HG03175 (cell line): ENCODE measurements around the gene ERICH6B.

ENCODE experiments used
- ATAC-seq: cut with Tn5 transposase; IDR thresholded peaks from one replicate; pipeline ENCODE4 v1.9.1; 2021; ENCODE audit warnings: mild to moderate bottlenecking, moderate library complexity; ENCODE audit not compliant: unreplicated experiment

The ERICH6B gene

DNA sequence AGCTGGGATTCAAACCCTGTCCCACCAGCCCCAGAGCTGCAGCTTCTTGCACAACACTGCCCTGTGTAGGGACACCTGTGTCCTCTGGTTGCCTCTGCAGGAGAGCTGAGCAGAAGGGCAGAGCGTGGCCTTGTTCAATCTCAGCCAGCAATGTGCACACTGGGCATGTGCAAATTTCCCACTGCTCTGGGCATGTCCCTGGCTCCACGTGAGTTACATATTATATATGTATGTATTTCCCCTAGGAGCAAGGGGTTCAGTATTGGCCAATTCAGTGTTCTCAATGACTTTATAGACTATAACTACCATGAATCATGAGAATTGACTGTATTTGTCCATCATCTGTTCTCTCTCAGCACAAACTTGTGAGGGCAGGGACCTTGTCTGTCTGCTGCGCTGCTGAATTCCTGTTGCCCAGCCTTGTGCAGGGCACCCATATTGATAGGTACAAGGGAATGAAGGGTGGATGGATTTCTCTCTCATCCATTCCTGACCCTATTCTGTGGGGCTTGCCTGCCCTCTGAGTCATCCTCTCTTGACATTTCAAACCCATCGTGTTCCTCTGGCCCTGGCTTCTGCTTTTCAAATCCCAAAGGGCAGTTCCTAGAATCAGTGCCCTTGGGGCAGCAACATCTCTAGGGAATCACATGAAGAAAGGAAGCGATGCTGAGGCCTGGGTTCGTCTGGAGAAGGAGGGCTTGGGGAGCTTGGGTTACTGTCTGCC is 69.7 kb downstream of the ERICH6B start:
- ATAC-seq, result no peak

DNA sequence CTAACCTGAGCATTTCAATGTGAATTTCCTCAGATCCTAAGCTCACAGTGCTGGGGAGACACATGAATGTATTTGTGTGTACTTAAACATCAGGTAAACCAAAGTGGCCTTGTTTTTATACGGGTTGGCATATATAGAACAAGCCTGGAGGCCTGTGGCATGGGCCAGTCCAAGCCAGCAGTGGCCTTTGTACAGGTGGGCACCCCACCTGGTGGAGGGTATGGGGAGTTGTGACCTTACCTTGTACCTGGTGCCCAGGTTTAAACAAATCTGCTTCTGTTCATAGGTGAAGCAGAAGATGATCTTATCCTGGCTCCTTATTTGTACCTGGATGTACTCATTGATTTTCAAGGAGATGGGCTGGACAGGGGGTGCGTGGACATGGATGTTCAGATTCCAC is 71.0 kb downstream of the ERICH6B start:
- no peak for ATAC-seq

DNA sequence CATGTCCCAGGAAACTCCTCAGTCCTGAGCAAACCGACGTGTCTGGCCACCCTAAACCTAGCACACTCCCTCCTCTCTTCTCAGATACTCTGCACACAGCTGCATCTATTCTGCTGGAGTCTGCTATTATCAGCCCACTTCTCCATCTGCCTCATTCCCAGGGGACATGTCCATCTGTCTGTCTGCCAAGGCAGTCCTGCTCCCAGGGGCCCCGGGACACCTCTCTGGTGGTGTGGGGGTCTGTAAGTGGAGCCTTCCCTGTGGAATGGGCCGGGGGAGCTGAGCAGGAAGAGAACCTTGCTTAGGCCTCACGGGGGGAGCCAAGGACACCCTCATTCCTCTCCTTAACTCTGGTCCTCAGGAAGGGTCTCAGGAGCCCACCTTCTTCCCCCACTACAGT is 72.7 kb downstream of the ERICH6B start:
- ATAC-seq, result no peak

DNA sequence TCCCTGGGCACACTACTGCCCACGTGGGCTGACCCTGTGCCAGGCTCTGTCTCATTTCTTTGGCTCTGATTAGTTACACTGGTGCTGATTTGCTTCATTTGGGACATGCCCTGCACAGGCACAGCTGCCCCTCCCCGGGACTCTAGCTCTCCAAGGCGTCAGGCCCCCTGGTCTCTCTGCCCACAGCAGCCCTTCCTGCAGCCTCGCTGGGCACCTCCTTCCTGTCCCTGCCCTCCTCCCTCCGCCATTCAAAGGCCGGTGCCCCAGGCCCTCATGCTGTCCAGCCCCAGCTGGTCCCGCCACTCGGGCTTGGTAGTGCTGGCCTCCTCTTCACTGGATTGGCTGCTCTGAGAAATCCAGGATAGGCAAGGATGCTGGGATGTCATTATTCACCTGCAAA is 73.1 kb downstream of the ERICH6B start:
- ATAC-seq, result no peak

DNA sequence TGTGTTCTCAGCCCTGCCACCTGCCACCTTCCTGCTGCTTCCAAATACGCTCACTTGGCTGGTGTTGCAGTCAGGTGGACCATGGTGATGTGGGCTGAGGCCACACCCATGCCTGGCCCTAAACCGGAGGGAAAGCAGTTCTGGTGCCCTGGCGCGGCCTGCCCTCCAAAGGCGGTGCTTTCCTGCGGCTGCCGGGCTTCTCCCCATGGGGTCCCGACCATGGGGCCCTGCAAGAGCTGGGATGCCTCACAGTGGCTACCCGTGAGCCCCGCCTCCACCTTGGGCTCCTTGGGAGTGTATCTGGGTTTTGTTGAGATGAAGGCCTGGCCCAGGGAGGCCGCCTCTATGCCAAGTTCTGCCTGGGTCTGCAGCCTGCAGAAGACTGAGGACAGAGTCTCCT is 73.7 kb downstream of the ERICH6B start:
- no peak for ATAC-seq

DNA sequence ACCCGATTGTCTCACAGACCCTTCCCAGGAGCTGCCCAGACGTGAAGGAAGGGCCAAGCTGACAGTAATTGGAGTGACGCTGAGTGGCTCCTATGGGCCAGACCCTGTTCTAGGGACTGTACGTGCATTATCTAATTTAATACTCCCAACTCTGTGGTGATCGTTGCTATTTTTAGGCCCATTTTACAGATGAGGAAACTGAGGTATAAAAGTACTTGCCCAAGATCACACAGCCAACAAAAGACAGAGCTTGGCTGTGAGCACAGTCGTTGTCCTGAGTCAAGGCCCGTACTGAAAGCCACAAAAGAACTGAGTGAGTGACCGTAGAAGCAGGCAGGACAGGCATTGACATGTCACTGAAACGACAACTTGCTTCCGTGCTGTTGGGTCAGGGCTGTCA is 74.7 kb downstream of the ERICH6B start:
- ATAC-seq, result no peak

DNA sequence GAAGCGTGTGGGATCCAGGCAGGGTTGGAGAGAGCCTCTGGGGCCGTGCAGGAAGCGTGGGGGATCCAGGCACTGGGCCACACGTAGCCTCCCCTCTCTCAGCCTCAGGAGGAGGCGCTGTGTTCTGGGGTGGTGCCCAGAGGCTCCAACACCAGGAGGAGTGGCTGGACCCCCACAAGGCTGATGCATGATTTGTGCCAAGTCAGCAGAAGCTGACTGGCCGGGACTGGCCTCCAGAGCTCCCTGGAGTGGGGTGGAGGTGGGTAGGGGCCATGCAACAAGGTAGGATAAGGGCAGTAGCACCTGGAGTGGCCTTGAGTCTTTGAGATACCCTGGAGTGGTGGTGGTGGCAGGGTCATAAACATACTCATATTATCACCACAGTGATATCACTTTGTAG is 75.3 kb downstream of the ERICH6B start:
- no peak for ATAC-seq

DNA sequence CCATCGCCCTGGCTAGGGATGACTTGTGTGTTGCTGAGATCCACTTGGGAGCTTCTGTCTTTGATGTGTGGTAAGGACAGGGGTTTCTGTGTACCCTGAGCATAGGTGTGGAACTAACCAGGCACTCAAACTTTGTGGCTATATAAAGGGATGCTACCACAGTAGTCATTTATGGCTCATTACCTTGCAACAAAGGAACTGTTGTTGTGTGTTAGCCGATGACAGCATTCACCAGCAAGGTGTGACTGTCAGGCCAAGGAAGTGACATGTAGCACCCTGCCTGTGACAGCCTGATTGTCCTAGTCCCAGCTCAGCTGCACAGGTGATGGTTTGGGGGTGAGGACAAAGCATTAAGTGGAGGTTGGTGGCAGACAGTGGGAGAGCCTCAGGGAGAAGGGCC is 77.2 kb downstream of the ERICH6B start:
- ATAC-seq, result no peak

DNA sequence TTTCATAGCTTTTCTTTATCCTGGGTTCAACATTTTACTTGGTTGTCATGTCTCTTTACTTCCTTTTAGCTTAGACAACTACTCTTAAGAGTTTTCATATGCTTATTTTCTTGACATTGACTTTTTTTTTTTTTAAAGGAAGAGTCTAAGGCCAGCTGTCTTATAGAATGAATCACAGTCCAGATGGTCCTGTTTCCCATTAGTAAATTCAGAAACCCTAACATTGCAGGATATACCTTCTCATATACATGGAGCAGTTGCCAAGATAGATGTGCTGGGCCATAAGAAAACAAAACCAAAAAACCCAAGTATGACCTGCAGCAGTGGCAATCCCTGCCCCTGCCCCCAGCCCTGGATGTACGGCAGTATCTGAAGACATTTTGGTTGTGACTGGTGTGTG is 78.0 kb downstream of the ERICH6B start:
- ATAC-seq, result no peak

DNA sequence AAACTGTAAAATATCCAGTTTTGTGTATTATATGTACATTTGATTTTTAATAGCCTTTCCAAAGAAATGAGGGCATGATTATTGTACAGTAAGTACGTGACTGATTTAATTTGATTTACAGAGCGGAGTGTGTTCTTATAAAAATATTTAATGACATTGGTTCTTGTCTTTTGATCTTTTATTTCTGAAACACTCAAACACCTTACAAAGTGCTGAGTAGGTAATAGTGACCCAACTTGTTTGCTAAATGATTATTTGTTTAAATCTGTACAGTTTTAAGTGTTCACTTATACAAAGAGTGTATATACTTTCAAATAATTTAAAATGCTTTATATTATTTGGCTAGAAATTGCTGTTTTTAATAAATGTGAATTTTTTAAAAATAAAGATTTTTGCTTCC is 79.3 kb downstream of the ERICH6B start:
- no peak for ATAC-seq

DNA sequence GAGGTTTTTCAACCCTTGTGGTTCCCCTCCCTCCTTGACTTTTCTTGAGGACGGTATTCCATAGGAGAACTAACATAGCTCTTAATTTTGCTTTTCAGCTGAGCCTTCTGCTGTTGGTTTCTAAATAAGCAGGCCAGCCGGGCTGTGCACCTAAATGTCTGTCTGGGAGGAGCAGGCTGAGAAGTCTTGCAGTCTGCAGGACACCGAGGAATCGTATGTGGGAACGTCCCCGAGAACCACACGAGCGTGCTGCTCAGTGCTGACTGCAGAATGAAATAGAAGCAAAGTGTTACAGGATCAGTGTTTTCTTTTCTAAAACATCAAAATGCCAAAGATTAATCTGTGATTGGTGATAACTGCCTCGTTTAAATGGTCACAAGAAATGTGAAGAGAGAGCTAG is 80.9 kb downstream of the ERICH6B start:
- ATAC-seq, result no peak

DNA sequence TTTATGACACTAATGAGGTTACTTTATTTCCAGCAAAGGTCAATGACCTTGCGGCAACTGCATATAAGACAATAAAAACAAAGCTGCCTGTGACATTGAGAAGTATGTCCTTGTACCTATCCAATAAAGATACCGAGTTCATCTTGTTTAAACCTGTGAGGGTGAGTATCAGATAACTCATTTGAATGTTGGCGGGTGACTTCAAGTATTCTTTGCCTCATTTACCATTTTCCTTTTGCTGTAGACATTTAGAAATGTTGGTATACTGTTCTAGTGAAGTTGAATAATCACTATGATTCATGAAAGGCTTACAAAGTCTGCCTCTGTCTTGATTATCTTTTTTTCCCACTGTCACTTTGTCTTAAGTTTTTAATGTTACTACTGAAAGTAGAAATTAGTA is 85.8 kb downstream of the ERICH6B start:
- ATAC-seq, result no peak

DNA sequence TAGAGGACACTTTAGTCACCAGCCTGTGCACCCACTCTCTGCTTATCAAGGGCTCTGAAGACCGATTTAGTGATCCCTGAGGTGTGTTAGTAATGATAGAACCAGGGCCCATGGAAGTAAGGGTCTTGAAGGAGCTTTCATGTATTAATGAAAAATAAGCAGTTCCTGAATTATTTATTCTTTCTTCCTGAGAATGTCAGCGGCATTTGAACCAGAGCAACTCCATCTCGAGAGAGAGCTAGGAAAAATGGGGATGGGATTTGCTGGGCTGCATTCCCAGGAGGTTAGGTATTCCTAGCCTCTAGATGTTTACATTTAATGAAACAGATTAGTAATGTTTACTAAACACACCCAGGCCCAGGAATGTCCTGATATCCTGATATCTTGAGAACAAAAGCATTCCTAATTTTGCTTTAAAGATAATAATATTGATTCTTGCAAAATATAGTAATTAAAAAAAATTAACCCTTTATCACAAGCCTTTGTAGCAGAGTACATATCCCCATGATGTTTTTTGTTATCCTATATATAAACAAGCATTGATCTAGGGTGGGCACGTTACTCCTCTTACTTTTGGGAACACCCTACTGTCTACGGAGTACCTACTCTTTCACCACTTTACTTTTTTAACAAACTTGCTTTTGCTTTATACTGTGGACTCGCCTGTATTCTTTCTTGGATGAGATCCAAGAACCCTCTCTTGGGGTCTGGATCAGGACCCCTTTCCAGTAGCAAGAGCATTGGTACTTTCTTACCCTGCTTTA is 87.7 kb downstream of the ERICH6B start:
- no peak for ATAC-seq

DNA sequence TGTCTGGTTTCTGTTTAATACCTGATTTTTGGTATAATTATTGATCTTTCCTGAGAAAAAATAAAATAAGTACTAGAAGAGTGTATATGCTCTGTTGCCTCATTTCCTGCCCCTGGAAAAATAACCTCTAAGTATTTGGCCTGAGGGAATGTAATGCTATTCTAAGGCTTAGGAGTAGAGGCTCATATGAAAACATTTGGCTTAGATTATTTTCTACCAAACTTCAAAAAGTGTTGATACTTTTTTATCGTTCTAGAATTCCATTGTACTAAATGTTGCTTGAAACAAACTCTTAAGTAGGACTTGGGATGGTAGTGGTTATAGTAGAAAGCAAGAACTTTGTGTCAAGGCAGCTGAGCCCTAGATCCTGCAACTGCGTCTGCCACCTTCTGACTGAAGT is 93.0 kb downstream of the ERICH6B start:
- ATAC-seq, result no peak

DNA sequence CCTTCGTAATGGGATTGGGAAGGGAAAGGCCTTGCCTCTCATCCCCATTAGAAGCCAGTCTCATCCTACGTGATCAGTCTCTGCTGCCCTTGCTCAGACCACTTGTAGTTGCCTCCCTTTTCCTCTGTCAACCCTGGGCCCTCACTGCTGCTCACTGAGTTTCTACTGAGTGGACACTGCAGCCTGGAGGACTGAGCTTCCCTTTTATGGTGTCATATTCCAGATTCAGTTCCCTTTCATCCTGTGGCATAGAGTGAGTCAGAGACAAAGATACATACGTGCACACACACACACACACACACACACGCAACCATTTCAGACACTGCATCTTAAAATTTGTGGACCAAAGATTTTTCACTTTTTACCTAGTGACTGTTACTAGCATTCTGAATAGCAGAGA is 94.2 kb downstream of the ERICH6B start:
- no peak for ATAC-seq

DNA sequence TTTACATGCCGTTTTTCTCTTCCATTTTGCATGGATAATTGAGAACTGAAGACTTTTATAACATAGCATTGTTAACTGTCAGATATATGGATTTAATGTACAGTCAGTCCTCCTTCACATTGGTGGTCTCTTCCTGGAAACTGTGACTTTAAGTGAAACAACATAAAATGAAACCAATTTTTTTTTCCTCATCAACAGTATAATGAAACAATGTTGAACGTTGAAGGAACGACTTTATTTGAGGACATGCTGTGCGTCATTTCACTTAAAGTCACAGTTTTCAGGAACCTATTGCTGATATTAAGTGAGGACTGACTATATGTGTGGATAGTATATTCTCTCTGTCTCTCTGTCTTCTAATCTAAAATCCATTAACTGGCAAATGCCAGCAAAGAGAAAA is 96.0 kb downstream of the ERICH6B start:
- ATAC-seq, result no peak

DNA sequence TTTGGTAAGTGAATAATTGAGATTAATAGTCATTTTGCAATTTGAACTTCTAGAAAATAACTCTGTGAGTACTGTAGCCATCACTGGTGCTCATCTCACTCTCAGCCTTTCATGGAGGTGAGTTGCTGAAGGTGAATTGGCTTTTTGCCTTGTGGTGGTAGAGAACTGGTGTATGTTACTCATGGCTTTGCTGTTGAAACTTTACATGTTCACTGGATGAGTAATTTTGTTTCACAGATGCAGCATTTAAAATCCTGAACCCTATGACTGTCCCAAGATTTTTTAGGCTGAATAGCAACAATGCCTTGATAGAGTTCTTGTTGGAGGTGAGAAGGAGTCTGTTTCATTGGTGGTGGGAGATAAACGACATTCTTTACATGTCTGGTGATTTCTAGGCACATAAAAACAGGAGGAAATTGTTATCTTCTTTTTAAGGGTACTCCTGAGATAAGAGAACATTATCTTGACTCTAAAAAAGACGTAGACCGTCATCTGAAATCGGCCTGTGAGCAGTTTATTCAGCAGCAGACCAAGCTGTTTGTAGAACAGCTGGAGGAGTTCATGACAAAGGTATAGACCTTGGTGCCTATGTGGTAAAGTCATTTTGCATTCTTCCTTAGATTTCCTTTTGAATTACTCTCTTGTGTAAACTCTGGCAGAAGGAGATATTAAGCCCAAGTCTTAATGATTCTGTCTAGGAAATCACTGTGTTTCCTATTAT is 96.9 kb downstream of the ERICH6B start:
- no peak for ATAC-seq

DNA sequence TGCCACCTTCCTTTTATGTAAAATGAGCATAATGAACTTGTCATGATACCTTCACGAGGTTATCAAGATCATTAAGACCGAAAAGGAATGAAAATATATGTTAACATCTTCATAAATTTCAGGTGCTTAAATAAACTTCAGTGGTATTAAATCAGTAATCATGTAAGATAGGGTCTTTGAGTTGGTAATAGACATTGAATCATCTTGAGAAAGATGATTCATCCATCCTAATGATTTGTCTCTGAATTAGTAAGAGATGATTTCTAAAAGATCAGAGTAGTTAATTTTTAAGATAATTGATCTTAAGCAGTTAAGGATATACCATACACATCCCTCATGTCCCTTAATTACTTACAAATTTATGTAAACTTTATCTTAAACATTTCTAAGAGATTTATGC is 98.8 kb downstream of the ERICH6B start:
- no peak for ATAC-seq

DNA sequence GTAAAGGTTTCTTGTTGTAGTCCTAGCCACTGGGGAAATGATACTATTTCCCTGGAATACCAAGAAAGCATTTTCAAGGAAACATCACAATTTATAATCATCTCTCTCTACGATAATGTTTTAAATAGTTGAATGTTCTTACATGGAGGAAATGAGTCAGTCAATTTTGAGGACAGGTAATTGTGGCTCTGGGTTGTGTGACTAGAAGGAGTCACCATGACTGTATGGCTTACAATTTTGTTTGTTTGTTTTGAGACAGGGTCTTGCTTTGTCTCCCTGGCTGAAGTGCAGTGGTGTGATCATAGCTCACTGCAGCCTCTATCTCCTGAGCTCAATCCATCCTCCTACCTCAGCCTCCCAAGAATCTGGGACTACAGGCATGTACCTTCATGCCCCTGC is 103.4 kb downstream of the ERICH6B start:
- no peak for ATAC-seq

DNA sequence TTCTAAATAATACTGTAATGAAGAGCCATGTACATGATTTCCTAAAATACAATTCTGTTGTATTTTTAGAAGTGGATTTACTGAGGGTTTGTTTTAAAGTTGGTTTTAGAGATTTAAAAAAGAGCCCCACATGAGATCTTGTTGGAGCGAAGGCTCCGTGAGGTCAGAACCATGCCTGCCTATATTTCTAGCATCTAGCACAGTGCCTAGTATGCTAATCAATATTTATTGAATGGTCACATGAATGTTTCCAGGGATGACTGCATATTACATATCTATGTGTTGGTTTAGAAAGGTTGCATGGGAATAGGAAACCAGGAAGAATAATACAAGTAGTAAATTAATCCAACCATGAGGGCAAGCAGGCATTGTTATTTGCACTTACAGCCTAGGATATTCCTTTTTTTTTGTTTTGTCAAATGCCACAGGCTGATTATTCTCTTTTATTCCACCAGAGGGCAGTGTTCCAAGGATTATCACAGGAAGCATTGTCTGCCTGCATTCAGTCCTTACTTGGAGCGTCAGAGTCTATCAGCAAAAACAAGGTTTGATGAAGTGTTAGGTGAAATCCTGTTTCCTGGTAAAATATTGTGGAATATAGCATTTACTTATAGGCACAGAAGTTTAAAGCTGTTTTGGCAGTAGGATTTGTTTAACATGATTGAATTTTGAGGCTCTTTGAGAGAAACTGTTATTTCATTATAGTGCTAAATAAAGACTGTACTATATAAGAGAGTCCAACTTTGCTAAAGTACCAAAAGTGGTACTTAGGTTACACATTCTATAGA is 104.0 kb downstream of the ERICH6B start:
- ATAC-seq, result no peak

DNA sequence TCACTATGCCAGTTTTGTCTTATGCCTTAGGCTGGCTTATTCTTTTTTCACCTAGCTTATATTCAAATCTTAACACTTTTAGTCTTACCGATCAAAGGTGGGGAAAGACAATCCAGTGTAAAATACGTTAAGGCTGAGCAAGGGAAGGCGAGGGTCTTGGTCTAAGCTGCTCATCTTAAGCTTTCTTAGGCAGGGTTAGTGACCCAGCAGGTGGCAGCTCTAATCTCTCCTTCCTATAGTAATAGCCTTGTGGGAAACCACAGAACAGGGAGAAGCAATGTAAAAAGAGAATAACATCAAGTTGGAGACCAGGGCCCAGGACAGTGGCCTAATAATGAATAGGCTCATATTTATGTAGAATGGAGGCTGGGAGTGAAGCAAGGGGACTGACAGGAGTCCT is 104.9 kb downstream of the ERICH6B start:
- no peak for ATAC-seq
